ENCODE measurements around the gene ENTPD2.

GRCh38 chr9:137077758-137078693, 24.2 kb upstream of the ENTPD2 start:
- TF ChIP-seq CTCF (IDR thresholded peaks at IDR 0.05) (no peak), POLR2A (IDR thresholded peaks at IDR 0.05) (no peak)

All from transverse colon (tissue), 3 donors.